ENCODE measurements around the gene CCDC9B.

DNA sequence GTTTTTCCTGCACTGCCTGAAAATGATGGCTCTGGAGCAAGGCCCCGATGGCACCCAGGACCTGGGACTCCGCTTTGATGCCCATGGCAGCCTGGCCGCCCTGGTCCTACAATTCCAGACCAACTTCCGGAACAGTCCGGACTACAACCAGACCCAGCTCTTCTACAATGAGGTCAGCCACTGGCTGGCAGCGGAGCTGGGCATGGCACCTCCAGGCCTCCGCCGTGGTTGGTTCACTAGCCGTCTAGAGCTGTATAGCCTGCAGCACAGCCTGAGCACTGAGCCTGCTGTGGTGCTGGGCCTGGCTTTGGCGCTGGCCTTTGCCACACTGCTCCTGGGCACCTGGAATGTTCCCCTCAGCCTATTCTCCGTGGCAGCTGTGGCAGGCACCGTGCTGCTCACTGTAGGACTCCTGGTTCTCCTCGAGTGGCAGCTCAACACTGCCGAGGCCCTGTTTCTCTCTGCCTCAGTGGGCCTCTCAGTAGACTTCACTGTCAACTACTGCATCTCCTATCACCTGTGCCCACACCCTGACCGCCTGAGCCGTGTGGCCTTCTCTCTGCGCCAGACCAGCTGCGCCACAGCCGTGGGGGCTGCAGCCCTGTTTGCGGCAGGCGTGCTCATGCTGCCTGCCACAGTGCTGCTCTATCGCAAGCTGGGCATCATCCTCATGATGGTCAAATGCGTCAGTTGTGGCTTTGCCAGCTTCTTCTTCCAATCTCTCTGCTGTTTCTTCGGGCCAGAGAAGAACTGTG, 28.2 kb upstream of the CCDC9B start:
- TF ChIP-seq, protein P1, sequence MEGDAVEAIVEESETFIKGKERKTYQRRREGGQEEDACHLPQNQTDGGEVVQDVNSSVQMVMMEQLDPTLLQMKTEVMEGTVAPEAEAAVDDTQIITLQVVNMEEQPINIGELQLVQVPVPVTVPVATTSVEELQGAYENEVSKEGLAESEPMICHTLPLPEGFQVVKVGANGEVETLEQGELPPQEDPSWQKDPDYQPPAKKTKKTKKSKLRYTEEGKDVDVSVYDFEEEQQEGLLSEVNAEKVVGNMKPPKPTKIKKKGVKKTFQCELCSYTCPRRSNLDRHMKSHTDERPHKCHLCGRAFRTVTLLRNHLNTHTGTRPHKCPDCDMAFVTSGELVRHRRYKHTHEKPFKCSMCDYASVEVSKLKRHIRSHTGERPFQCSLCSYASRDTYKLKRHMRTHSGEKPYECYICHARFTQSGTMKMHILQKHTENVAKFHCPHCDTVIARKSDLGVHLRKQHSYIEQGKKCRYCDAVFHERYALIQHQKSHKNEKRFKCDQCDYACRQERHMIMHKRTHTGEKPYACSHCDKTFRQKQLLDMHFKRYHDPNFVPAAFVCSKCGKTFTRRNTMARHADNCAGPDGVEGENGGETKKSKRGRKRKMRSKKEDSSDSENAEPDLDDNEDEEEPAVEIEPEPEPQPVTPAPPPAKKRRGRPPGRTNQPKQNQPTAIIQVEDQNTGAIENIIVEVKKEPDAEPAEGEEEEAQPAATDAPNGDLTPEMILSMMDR (IDR thresholded peaks at IDR 0.05), result no peak
- TF ChIP-seq POLR2A (IDR thresholded peaks at IDR 0.05), result no peak

Measured in body of pancreas (tissue), 4 donors.